ENCODE data around the gene ABHD2.
"Not testable (repeated sequence)": the region's sequence is repeated elsewhere in the genome, so short reads cannot be mapped to it uniquely, and the experiment has no call there.

The ABHD2 gene

DNA sequence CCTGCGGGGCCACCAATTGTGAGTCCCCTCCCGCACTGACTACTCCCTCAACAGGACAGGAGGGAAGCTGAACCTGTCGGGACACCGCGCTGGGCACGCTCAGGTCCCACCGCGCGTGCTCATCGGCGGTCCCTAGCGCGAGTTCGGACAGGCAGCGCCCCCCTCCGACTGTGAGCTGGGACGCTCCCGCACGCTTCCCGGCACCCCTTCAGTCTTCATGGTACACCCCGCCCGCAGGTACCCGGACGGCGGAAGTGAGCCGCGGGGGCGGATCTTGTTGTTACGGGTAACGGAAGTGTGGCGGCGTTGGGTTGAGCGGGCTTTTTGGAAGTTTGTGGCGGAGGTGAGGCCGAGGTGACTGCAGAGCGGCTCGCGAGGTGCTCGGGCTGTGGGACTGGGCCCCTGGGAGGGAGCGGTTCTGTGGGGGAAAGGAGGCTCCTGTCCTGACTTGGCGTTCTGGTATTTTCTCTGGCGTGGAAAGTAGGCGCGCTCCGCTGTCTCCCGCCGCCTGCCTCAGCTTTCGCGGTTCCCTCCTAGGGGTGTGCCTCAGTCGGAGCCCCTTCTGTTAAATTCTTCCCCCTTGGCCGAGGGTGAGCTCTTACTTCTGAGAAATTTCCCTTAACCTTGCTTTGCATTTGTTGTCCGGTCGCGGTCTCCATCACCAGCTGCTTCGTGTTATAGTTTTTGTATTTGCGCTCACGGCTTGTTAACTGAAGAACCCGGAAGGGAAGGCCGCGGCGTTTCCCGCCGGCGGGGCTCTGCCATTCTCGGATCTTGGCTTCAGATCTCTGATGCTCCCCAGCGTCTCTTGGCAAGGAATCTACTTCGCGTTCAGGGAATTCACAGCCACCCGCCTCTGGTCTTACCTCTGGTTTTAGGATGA is 155.7 kb downstream of the ABHD2 start, which contains the start of gene FANCI:
Gene FANCI, plus strand, starts transcription at position 289 of the 883 bp plus-strand sequence. CDS start 3,669 bp downstream, outside the sequence.
- peak; percentile 92 to 99 (median 96) for DNase-seq
- intact Hi-C loops (cut with DNase I): loop anchor here (5.0 kb wide), 1 partner anchor 37 kb away; no protein-coding TSS in a partner anchor

DNA sequence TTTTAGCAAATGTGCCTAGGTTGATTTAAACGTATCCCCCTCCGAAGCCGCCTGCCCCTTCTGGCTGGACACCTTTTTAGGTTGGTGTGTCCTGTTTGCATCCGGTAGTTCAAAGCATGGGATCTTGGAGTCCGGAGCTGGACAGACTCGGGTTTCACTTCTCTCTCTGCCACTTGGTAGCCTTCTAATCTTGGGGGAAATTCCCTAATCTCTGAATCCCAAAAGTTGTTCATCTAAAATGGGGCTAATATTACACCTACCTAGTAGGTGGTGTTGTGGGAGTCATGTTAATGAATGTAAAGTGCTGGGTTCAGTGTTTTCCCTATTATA is 156.3 kb downstream of the ABHD2 start:
- intact Hi-C loops (cut with DNase I): loop anchor here (5.0 kb wide), 1 partner anchor 37 kb away; no protein-coding TSS in a partner anchor

DNA sequence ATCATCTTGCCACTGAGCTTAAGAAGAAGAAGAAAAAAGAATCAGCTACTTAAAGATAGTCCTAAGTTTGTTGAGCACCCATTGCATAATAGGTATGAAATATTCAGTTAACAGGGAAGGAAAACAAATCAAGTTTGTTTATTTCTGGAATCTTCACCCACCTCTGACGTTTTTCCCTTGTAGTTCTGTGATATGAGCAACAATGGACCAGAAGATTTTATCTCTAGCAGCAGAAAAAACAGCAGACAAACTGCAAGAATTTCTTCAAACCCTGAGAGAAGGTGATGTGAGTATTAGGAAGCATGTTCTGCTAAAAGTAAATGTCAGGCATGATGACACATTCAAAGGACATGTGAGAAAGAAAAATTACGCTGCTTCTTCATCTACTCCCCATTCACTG is 159.2 kb downstream of the ABHD2 start:
- no peak for DNase-seq
- intact Hi-C loops (cut with DNase I): no loop called here

More for the DNA sequence above, 156.3 kb downstream of the ABHD2 start:
- DNase-seq: no peak

DNA sequence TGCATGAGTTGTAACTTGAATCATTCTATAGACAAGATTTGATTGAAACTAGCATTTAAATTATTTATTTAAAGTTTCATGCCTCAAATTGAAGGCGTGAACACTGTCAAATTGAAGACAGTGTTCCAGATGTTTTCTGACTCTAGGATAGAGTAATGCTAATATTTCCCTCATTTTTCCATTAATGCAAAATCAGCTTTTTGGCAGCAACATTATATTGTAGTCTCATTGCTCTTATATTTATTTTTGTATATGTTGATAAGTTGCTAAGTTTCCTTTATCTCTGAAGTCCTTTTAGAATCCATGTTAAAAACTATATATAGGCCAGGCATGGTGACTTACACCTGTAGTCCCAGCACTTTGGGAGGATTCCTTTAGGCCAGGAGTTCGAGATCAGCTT is 160.3 kb downstream of the ABHD2 start:
- no peak for DNase-seq
- intact Hi-C loops (cut with DNase I): no loop called here

DNA sequence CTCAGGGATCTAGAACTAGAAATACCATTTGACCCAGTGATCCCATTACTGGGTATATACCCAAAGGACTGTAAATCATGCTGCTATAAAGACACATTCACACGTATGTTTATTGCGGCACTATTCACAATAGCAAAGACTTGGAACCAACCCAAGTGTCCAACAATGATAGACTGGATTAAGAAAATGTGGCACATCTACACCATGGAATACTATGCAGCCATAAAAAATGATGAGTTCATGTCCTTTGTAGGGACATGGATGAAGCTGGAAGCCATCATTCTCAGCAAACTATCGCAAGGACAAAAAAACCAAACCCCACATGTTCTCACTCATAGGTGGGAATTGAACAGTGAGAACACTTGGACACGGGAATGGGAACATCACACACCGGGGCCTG is 161.9 kb downstream of the ABHD2 start:
- DNase-seq; intact Hi-C loops (cut with DNase I): not testable (repeated sequence)

Data from posterior cingulate gyrus (tissue), 11 donors.